GM19099 (cell line): Measurements from ENCODE around the gene FMOD.

Source experiments
- POLR2A ChIP-seq: IDR thresholded peaks from 3 replicates; pipeline ENCODE4 v1.6.1; 2011; ENCODE audit warnings: low read depth; ENCODE audit not compliant: insufficient read length; ENCODE audit errors: extremely low read depth

Gene FMOD

DNA sequence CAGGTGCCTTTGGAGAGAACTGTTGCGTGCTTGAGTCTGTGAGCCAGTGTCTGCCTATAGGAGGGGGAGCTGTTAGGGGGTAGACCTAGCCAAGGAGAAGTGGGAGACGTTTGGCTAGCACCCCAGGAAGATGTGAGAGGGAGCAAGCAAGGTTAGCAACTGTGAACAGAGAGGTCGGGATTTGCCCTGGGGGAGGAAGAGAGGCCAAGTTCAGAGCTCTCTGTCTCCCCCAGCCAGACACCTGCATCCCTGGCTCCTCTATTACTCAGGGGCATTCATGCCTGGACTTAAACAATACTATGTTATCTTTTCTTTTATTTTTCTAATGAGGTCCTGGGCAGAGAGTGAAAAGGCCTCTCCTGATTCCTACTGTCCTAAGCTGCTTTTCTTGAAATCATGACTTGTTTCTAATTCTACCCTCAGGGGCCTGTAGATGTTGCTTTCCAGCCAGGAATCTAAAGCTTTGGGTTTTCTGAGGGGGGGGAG, 43.2 kb downstream of the FMOD start:
- peak; percentile 18 for TF ChIP-seq POLR2A

DNA sequence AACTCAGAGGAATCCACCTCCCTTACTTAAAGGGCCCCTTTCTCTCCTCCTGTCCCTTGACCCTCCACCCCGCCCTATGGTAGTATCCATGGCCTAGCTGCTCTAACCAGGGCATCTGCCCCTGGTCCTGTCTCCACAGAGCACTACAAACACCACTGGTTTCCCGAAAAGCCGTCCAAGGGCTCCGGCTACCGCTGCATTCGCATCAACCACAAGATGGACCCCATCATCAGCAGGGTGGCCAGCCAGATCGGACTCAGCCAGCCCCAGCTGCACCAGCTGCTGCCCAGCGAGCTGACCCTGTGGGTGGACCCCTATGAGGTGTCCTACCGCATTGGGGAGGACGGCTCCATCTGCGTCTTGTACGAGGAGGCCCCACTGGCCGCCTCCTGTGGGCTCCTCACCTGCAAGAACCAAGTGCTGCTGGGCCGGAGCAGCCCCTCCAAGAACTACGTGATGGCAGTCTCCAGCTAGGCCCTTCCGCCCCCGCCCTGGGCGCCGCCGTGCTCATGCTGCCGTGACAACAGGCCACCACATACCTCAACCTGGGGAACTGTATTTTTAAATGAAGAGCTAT, 43.9 kb downstream of the FMOD start:
- peak; percentile 6 for TF ChIP-seq POLR2A

DNA sequence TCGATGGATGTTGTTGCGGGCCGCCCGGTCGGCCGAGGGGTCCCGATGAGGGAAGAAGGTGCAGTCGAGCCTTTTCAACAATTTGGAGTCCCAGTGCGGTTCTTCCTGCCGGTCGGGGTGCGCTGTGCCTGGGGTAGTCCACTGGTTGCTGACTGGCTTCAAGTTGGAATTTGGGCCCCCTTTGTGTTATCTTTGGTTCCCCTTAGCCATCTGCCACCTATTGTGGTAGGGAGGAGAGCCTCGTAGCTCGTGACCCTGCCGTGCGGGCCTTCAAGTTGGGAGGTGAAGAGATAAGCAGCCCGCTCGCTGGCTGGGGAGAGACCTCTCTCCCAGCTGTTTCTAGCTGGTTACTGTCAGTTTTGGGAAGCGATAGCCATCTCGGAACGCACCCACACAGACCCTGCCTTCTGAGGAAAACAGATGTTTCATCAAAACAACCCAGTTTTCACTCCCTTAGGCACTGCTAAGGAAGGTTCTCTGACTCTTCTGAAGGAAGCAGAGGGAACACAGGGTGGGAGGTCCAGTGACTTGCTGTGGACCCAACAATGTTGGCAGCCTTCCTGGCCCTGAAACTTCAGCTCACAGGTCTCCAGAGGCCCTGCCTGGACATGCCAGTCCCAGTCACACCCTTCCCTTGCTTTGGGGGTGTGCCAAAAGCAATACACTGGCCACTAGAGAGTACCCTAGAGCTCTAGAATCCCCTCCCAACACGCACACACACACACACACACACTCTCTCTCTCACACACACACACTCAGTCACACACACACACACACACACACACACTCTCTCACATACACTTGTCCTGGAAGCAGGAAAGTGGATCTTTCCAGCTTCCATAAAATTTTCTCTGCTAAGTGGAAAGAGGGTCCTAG, 44.6 kb downstream of the FMOD start:
- peak; percentile 47 for TF ChIP-seq POLR2A

DNA sequence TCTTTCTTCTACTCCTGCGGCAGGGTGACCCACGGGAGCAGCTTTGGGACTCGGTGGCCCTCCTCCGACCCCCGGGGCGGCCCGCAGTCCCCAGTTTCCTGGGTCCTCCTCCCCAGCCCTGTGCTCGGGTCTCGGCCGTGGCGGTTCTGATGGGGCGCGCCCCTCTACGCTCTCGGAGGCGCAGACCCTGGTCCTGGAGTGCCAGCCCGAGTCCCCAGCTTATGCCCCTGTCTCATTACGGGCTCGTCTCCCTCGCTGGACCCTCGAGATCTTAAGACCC, 45.2 kb downstream of the FMOD start:
- TF ChIP-seq POLR2A, result no peak

DNA sequence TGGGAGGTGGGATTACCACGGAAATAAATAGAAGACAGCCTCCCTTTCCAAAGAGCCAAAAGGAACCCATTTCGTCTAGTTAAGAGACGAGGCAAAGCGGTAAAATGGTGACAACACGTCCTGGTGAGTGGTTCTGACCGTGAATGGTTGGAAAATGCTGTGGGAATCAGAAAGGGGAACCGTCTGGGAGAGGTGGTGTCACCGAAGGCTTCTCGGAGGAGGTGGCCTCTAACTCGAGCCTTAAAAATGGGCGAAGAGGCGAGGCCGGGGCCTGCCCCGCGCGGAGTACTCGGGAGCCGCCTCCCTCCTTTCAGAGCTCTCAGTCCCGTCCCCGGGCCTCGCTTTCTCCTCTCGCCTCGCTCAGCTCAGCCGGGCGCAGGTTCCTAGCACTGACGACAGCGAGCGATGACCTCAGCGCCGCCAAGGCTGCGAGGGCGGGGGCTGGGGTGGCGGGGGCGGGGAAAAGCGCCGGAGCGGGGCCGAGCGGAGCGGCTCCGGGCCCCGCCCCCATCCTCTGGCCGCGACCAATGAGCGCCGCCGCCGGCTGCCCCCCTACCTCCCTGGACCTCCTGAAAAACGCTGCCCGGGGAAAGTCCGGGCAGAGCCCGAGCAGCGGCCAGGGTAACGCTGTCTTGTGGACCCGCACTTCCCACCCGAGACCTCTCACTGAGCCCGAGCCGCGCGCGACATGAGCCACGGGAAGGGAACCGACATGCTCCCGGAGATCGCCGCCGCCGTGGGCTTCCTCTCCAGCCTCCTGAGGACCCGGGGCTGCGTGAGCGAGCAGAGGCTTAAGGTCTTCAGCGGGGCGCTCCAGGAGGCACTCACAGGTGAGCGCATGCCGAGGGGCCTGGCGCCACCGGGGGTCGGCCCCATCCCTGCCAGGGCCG, 45.8 kb downstream of the FMOD start, which contains the start of gene BTG2:
TSS of gene BTG2 (plus strand) at position 601 of the 890 bp plus-strand sequence. CDS start at position 689, 88 bp downstream.
- TF ChIP-seq POLR2A, result peak; percentile 99

DNA sequence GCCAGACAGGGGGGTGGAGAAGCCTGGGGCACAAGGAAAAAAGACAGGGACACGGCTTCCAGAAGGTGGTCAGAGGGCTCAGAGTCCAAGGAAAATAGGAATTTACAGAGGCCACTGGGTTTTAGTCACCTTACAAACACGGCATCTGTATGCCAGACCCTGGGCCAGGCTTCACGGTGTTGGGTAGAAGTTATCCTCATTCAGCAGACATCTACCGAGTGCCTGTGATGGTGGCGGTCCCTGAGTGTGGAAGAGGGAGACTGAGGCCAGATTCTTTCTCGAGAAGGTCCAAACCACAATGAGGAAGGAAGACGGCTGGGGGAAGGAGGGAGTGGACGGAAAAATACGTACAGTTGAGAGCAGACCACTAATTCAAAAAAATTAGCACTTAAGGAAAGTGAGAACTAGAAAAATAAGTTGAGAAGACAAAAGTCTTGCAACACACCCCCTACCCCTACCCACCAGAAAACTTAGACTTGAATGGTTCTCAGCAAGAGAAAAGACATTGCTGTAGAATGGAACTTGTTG, 46.5 kb downstream of the FMOD start:
- TF ChIP-seq POLR2A, result no peak

DNA sequence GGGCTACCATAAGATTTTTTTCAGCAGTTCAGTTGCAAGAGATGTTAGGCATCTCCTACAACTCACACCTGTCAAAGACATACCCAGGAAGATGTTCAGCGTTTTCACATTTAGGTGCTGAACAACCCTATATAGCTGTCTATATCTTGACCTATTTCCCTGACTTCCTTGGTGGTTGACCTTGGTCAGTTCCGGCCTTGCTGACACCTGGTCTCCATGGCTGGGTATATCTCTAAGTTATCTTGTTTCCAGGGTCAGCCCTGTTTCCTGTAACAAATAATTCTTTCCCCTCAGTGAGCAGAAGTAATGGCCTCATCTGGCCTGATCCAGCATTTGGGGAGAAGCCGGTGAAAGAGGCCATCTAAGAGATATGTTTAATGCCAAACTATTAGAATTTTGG, 48.0 kb downstream of the FMOD start:
- TF ChIP-seq POLR2A, result no peak

DNA sequence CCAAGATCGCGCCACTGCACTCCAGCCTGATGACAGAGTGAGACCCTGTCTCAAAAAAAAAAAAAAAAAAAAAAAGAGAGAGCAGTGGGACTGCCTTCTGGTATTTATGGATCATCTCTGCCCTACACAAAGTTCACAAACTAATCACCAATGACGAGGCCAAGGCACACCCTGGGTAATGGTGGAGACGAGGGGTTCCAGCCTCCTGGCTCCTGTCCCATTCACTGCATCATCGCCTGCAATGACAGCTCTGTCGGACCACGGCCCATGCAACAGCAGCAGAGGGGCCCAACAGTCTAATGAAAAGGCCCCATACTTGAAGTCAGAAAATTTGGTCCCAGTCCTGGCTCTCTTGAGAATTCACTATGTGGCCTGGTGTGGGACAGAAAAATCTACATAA, 48.5 kb downstream of the FMOD start:
- no peak for TF ChIP-seq POLR2A

DNA sequence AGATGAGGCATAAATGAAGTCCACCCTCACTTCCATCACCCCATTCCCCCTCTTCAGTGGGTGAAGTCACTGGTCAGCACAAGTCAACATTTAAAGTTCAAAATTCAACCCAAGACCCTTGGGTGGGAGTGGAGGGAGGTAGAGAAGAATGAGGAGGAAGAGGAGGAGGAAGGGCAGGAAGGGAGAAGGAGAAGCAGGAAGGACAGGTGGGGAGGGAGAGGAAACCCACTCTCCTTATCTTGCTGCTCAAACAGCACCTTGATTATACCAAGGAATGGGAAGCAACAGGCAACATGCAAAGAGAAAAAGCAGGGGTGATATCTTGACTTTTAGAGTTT, 49.6 kb downstream of the FMOD start:
- TF ChIP-seq POLR2A, result no peak

DNA sequence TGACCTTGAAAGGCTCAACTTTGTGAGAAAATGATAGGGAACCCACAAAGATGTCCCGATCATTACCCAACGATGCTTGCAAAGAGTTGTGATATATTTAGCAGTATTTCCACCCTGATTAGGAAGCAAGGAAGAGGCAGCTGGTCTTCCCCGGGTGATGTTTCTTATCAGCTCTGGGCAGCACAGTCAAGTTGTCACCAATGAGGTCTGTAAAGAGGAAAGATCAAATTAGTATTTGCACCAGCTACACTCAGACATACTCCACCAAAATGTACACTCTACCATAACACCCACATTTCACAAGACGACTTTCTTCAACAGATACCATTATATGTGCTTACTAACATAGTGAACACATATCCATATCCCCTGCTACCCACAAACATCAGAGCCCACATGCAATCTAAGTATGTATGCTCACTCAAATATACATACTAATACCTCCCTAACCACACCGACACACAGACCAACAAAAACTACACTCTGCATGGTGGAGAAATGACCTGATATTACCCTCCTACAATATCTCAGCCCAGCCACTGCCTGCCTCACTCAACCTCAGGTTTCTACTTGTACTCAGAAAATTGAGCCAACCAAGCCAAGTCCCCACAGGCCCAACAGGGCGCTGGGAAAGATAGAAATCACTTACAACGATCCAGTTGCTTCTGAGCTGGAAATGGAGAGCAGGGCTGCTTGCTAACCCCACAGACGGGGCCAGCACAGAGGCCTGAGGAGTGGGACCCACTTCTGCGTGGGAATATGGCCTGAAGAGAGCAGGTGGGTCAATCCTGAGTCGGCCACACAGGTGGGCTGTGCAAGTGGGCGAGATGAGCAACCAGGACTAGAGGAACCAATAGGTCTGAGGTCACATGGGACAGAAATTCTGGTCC, 50.2 kb downstream of the FMOD start:
- no peak for TF ChIP-seq POLR2A

DNA sequence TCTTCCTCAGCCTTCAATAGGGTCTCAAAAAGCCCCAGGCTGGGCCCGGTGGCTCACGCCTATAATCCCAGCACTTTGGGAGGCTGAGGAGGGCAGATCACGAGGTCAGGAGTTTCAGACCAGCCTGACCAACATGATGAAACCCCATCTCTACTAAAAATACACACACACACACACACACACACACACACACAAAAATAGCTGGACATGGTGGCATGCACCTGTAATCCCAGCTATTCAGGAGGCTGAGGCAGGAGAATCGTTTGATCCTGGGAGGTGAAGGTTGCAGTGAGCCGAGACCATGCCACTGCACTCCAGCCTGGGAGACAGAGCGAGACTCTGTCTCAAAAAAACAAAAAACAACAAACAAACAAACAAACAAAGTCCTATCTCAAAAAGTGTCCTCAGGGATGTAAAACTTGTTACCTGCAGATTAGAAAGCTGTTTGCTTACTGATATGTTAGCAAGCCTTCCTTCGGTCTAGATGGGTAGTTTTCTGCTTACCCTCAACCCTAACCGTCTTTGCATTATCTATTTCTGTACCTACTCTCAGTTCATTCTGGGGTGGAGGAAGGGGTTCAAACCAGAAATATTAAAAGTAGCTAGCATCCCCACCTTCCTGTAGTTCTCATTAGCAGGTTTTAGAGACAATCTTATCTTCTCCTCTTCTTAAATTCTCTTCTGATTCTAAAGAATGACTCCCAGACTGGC, 51.0 kb downstream of the FMOD start:
- TF ChIP-seq POLR2A, result peak; percentile 16

DNA sequence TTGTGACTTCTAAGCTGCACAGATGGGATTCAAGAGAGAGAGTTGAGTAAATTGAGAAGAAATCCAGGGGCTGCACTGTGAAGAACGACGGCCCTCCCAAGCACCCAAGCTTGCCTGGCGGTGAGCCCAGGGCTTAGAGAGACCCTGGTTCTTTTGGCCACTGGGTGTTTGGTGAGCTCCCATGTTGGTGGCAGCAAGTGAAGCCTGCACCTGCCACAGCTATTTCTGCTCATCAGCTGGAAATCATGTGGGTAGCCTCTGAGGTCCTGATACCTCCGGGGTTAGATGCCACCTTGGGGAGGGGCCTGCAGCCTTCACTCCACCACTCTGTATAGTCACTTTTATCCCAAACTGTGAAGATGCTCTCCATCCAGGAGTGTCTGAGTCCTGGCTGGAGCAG, 51.8 kb downstream of the FMOD start:
- peak; percentile 45 for TF ChIP-seq POLR2A

DNA sequence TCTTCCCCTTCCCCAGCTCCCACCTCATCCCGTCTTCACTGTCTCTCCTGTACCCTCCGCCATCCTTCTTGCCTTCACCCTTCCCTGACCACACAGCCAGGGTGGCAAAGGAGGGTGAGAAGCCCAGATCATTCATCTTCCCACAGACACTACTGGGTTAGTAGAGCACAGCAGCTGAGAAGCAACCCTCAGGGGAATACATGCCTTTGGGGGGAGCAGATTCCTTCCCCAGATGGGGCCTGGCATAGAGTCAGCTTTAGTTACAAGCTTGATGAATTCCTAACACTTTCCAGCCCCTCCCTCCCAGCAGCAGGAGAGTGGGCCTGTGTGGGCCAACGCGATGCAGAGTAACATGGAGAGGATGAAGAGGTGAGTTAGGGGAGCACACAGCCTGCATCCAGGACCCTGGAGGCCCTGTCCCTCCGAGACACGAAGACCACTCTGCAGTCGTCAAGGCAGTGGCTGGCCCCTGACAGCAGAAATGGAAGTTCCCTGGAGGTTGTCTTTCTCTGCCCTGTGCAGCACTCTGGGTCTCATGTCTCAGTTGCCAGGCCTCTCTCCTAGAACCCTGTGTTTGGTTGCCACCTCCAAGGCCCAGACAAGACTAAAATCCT, 54.4 kb downstream of the FMOD start:
- no peak for TF ChIP-seq POLR2A
